IMR-90 (cell line): ENCODE measurements around the gene CNTLN. TPM values are rescaled to one million over a fixed set of nuclear protein-coding genes. Genes with fewer than 3 reads are reported as not detected.

Experiments
- ATAC-seq: fragments of 200-7000 bp; cut with Tn5 transposase; 2 replicates; pipeline ENCODE4 v1.9.1; 2020; ENCODE audit warnings: low read depth, mild to moderate bottlenecking, moderate library complexity
- BruUV-seq: library from RNA; stranded (reverse); fragments of 400-500 nt; replicated peaks from 2 replicates; lab custom pipeline; 2021; lab: Mats Ljungman, UMichigan
- CTCF ChIA-PET: fragments of 300-600 bp; formaldehyde crosslinking; extraction: SDS; loops from one replicate; lab custom pipeline; 2021; ENCODE audit warnings: antibody characterized with exemption; lab: Yijun Ruan, JAX
- POLR2A ChIA-PET: fragments of 300-600 bp; sonication (Branson Sonifier 250); formaldehyde crosslinking; loops from one replicate; lab custom pipeline; 2022; ENCODE audit warnings: antibody characterized with exemption; ENCODE audit not compliant: unreplicated experiment; lab: Charles Lee
- DNase-seq: peaks from one replicate; pipeline ENCODE4 v3.0.0; 2013
- H2AFZ ChIP-seq: replicated peaks from 2 replicates; pipeline ENCODE3; 2013; ENCODE audit warnings: low read length, mild to moderate bottlenecking; ENCODE audit not compliant: poor library complexity
- H2AK5ac ChIP-seq: 2 replicates; pipeline ENCODE4 v1.6.1; 2013; ENCODE audit warnings: low read depth, low read length, inconsistent platforms
- H2AK9ac ChIP-seq: replicated peaks from 2 replicates; pipeline ENCODE3; 2013; ENCODE audit warnings: mild to moderate bottlenecking, low read depth, low read length, moderate library complexity; ENCODE audit not compliant: poor library complexity
- H2BK120ac ChIP-seq: 2 replicates; pipeline ENCODE4 v1.6.1; 2013; ENCODE audit warnings: low read depth, low read length, inconsistent platforms
- H2BK15ac ChIP-seq: 3 replicates; pipeline ENCODE4 v1.6.1; 2013; ENCODE audit warnings: low read depth, low read length, inconsistent platforms
- H2BK20ac ChIP-seq: 2 replicates; pipeline ENCODE4 v1.6.1; 2013; ENCODE audit warnings: low read depth, mild to moderate bottlenecking, inconsistent platforms, low read length, moderate library complexity
- H2BK5ac ChIP-seq: 2 replicates; pipeline ENCODE4 v1.6.1; 2013; ENCODE audit warnings: mild to moderate bottlenecking, low read depth, low read length, inconsistent platforms; ENCODE audit not compliant: poor library complexity, severe bottlenecking
- H3K14ac ChIP-seq: replicated peaks from 2 replicates; pipeline ENCODE4 v1.6.1; 2013; ENCODE audit warnings: low read depth, low read length, inconsistent platforms
- H3K18ac ChIP-seq: 2 replicates; pipeline ENCODE4 v1.6.1; 2013; ENCODE audit warnings: low read depth, low read length, control low read depth
- H3K23ac ChIP-seq: 2 replicates; pipeline ENCODE4 v1.6.1; 2013; ENCODE audit warnings: low read depth, low read length, inconsistent platforms
- H3K27ac ChIP-seq: 2 replicates; pipeline ENCODE4 v1.5.1; 2013; ENCODE audit warnings: mild to moderate bottlenecking, control low read depth, low read length; ENCODE audit not compliant: insufficient read depth
- H3K27me3 ChIP-seq: 2 replicates; pipeline ENCODE4 v1.6.1; 2013; ENCODE audit warnings: low read length; ENCODE audit not compliant: control insufficient read depth, insufficient read depth
- H3K36me3 ChIP-seq: 2 replicates; pipeline ENCODE4 v1.6.1; 2013; ENCODE audit warnings: low read length, mixed read lengths; ENCODE audit not compliant: control insufficient read depth, insufficient read depth
- H3K4ac ChIP-seq: 2 replicates; pipeline ENCODE4 v1.6.1; 2013; ENCODE audit warnings: low read depth, low read length, inconsistent platforms
- H3K4me1 ChIP-seq: 2 replicates; pipeline ENCODE4 v1.6.1; 2013; ENCODE audit warnings: low read length, mixed read lengths; ENCODE audit not compliant: control insufficient read depth, insufficient read depth
- H3K4me2 ChIP-seq: 2 replicates; pipeline ENCODE4 v1.6.1; 2013; ENCODE audit warnings: low read depth, mild to moderate bottlenecking, control low read depth, low read length, moderate library complexity
- H3K4me3 ChIP-seq: 2 replicates; pipeline ENCODE4 v1.5.1; 2013; ENCODE audit warnings: low read depth, mild to moderate bottlenecking, control low read depth, low read length, moderate library complexity; ENCODE audit not compliant: insufficient read depth
- H3K56ac ChIP-seq: 2 replicates; pipeline ENCODE4 v1.6.1; 2013; ENCODE audit warnings: low read length, inconsistent platforms; ENCODE audit not compliant: insufficient read depth; ENCODE audit errors: extremely low read depth
- H3K79me1 ChIP-seq, 2 experiments: 2 replicates each; pipeline ENCODE4 v1.6.1; 2013; ENCODE audit warnings: low read length in 2 of 2, inconsistent platforms in 1 of 2, low read depth in 1 of 2
- H3K9ac ChIP-seq: 2 replicates; pipeline ENCODE4 v1.6.1; 2013; ENCODE audit warnings: low read depth, low read length, control low read depth
- H3K9me1 ChIP-seq: 2 replicates; pipeline ENCODE4 v1.6.1; 2013; ENCODE audit warnings: low read length, inconsistent platforms; ENCODE audit not compliant: insufficient read depth
- H3K9me3 ChIP-seq: 2 replicates; pipeline ENCODE4 v1.6.1; 2013; ENCODE audit warnings: low read length; ENCODE audit not compliant: control insufficient read depth, insufficient read depth
- H4K20me1 ChIP-seq: 2 replicates; pipeline ENCODE4 v1.6.1; 2013; ENCODE audit warnings: low read length, inconsistent platforms; ENCODE audit not compliant: insufficient read depth
- H4K5ac ChIP-seq: 2 replicates; pipeline ENCODE4 v1.6.1; 2013; ENCODE audit warnings: mild to moderate bottlenecking, low read depth, low read length, control low read depth
- H4K8ac ChIP-seq, 2 experiments: 2 replicates each; pipeline ENCODE4 v1.6.1; 2013; ENCODE audit warnings: low read depth in 2 of 2, low read length in 2 of 2, control low read depth in 1 of 2, inconsistent platforms in 1 of 2
- H4K91ac ChIP-seq: 2 replicates; pipeline ENCODE4 v1.6.1; 2013; ENCODE audit warnings: low read depth, low read length, inconsistent platforms; ENCODE audit not compliant: insufficient read depth
- POLR2A ChIP-seq: IDR thresholded peaks from 2 replicates; pipeline ENCODE4 v1.6.1; 2012; ENCODE audit warnings: mild to moderate bottlenecking, low read depth, low read length
- WGBS, 2 experiments: methylation state at CpG; one replicate each; pipeline versions ENCODE4 v1.1.5 to v1.1.7; 2013; ENCODE audit warnings: missing lambda C conversion rate in 2 of 2; ENCODE audit not compliant: insufficient read length in 1 of 2; ENCODE audit errors: extremely low coverage in 2 of 2; 5-methylcytosine and 5-hydroxymethylcytosine counted together
- dilution Hi-C: fragments of 300-500 bp; cut with HindIII; formaldehyde crosslinking; loops from one replicate; pipeline ENCODE4 v1.14.3; 2018; ENCODE audit warnings: low sequenced_read_pairs; ENCODE audit not compliant: unreplicated experiment
- in situ Hi-C: fragments of 300-500 bp; cut with MboI; formaldehyde crosslinking; loops from 3 replicates; pipeline ENCODE4 v1.14.3; 2019; ENCODE audit warnings: low sequenced_read_pairs, inconsistent platforms, mixed read lengths
- intact Hi-C: fragments of 100-400 bp; cut with micrococcal nuclease; formaldehyde crosslinking; loops from 2 replicates; pipeline ENCODE4 v1.10.0; 2022
- polyA plus RNA-seq, 3 experiments: library from polyadenylated mRNA; depleted of rRNA; stranded (reverse); fragments of >200 nt; gene quantifications; 2 replicates each; pipeline ENCODE4 v1.2.3, GENCODE V29; 2012; ENCODE audit warnings: low replicate concordance in 1 of 3
- total RNA-seq: library from RNA; depleted of rRNA; stranded (reverse); fragments of >200 nt; gene quantifications from 2 replicates; pipeline ENCODE4 v1.2.3, GENCODE V29; 2012
- TF ChIP-seq, protein P1 (sequence below): fragments of 150-350 bp; IDR thresholded peaks from 2 replicates; pipeline ENCODE4 v1.6.1; 2017; ENCODE audit warnings: mild to moderate bottlenecking, antibody characterized with exemption, low read length, low read depth
- TF ChIP-seq, protein P2 (sequence below): fragments of 150-350 bp; IDR thresholded peaks from 2 replicates; pipeline ENCODE4 v1.6.1; 2016; ENCODE audit warnings: low read depth, mild to moderate bottlenecking, low read length, moderate library complexity, borderline replicate concordance

The CNTLN gene
- total and polyA plus RNA-seq, 2 of the 4 experiments (the other 2 are of a cell fraction): 3.8 to 5.9 TPM

DNA sequence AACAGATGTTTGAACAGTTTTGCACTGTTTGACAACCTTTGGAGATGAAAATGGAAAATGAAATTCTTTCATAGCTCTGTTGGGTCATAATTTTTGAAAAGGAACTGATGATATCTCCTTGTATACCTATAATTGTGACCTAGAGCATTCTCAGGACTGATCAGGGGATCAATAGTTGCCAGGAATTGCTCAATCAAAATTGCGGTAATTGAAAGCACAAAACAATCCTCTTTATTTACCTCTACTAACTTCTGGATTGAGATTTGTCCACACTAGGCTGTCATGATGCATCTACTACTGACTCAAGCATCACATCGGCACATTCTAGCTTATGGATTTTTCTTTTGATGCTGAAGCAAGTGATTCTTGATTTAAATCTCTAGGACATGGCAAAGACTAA lies 4.1 kb upstream of the CNTLN start:
- no peak overlapping the region for H2AK9ac ChIP-seq
- H3K9ac ChIP-seq: no peak overlapping the region
- H3K27ac ChIP-seq: no peak overlapping the region
- H3K27me3 ChIP-seq: no peaks in the 10 kb centered on the region; the same call in 1 of the 2 replicates
- H3K4ac ChIP-seq: no peak overlapping the region
- H3K4me1 ChIP-seq: peaks cover 4% of the 10 kb centered on the region
- intact Hi-C loops: no loop called here
- in situ Hi-C loops: no loop called here
- ATAC-seq (no peak), DNase-seq (no peak)
- no peak overlapping the region for H4K8ac ChIP-seq
- H2AK5ac ChIP-seq: no peak overlapping the region
- no peak overlapping the region for H3K23ac ChIP-seq
- H3K4me3 ChIP-seq: no peak overlapping the region
- TF ChIP-seq, protein P1, sequence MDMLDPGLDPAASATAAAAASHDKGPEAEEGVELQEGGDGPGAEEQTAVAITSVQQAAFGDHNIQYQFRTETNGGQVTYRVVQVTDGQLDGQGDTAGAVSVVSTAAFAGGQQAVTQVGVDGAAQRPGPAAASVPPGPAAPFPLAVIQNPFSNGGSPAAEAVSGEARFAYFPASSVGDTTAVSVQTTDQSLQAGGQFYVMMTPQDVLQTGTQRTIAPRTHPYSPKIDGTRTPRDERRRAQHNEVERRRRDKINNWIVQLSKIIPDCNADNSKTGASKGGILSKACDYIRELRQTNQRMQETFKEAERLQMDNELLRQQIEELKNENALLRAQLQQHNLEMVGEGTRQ: no peak
- TF ChIP-seq, protein P2, sequence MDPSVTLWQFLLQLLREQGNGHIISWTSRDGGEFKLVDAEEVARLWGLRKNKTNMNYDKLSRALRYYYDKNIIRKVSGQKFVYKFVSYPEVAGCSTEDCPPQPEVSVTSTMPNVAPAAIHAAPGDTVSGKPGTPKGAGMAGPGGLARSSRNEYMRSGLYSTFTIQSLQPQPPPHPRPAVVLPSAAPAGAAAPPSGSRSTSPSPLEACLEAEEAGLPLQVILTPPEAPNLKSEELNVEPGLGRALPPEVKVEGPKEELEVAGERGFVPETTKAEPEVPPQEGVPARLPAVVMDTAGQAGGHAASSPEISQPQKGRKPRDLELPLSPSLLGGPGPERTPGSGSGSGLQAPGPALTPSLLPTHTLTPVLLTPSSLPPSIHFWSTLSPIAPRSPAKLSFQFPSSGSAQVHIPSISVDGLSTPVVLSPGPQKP: no peak
- TF ChIP-seq POLR2A: no peak
- no peak overlapping the region for H2BK20ac ChIP-seq
- H2BK15ac ChIP-seq: no peak overlapping the region
- H3K18ac ChIP-seq: no peak overlapping the region
- H3K36me3 ChIP-seq: no peaks in the 10 kb centered on the region
- no peak overlapping the region for H2BK120ac ChIP-seq
- no peak overlapping the region for H2AFZ ChIP-seq
- no peak overlapping the region for H2BK5ac ChIP-seq
- peaks cover 4% of the 10 kb centered on the region; the same call in 1 of the 2 replicates for H3K9me1 ChIP-seq
- ChIA-PET CTCF (no interaction called here), POLR2A (no interaction called here)
- 100% methylated on average over 1 of the region's 2 CpGs; no CpG with 5 or more reads in 1 of the 2 experiments for WGBS, 2 experiments
- H3K79me1 ChIP-seq: peaks cover 3 to 8% of the 10 kb centered on the region in 2 experiments; a peak in 3 of 4 replicates
- H3K56ac ChIP-seq: no peak overlapping the region
- no peak overlapping the region for H4K5ac ChIP-seq
- H4K20me1 ChIP-seq: no peaks in the 10 kb centered on the region
- no peak overlapping the region for H4K91ac ChIP-seq
- no peak overlapping the region for H3K14ac ChIP-seq
- H3K4me2 ChIP-seq: no peak overlapping the region
- dilution Hi-C loops: no loop called here
- H3K9me3 ChIP-seq: no peaks in the 10 kb centered on the region
- no TSS peak for BruUV-seq
